Activated CD4-positive, alpha-beta T cell treated with anti-CD3 and anti-CD28 coated beads, Interleukin-10, Interleukin-2, amounts not matched to agents 100 ng/mL and 50 ng/mL, durations not matched to agents 16 hours and 8 hours (primary cell): ENCODE measurements around the gene MESP1.

Experiments
- DNase-seq: peaks from one replicate; pipeline ENCODE4 v3.0.0-alpha.2; 2020

Gene MESP1

GRCh38 chr15:89780601-89781000 is 29.6 kb upstream of the MESP1 start:
- DNase-seq = no peak

GRCh38 chr15:89778861-89779260 is 27.8 kb upstream of the MESP1 start:
- peak; percentile 13 for DNase-seq

- no peak for DNase-seq
These were observed 26.8 kb upstream of the MESP1 start for GRCh38 chr15:89777782-89778380.

- no peak for DNase-seq
These were observed 26.2 kb upstream of the MESP1 start for GRCh38 chr15:89777073-89777751.

GRCh38 chr15:89776274-89777072 is 25.4 kb upstream of the MESP1 start, which contains the start of gene MESP2:
Gene MESP2, plus strand, starts transcription at chr15:89776332. Its CDS starts 26 bp downstream, at chr15:89776358.
- DNase-seq = peak; percentile 67

- no peak for DNase-seq
These were observed 24.8 kb upstream of the MESP1 start for GRCh38 chr15:89775815-89776214.

- DNase-seq = no peak
These were observed 23.4 kb upstream of the MESP1 start for GRCh38 chr15:89774492-89774891.

- no peak for DNase-seq
These were observed 22.0 kb upstream of the MESP1 start for GRCh38 chr15:89772932-89773583.

- no peak for DNase-seq
These were observed 19.0 kb upstream of the MESP1 start for GRCh38 chr15:89770041-89770440.

GRCh38 chr15:89769366-89769765 is 18.3 kb upstream of the MESP1 start:
- no peak for DNase-seq

GRCh38 chr15:89768071-89768500 is 17.0 kb upstream of the MESP1 start:
- no peak for DNase-seq

- no peak for DNase-seq
These were observed 16.4 kb upstream of the MESP1 start for GRCh38 chr15:89767411-89767915.

- no peak for DNase-seq
These were observed 15.6 kb upstream of the MESP1 start for GRCh38 chr15:89766357-89767311.

GRCh38 chr15:89765694-89766093 is 14.6 kb upstream of the MESP1 start:
- DNase-seq = no peak

- DNase-seq = no peak
These were observed 10.9 kb upstream of the MESP1 start for GRCh38 chr15:89761929-89762328.

GRCh38 chr15:89761009-89761831 is 10.2 kb upstream of the MESP1 start:
- no peak for DNase-seq

GRCh38 chr15:89760303-89761008 is 9.4 kb upstream of the MESP1 start:
- DNase-seq = peak; percentile 77

- DNase-seq = no peak
These were observed 8.8 kb upstream of the MESP1 start for GRCh38 chr15:89759835-89760234.

- DNase-seq = no peak
These were observed 7.9 kb upstream of the MESP1 start for GRCh38 chr15:89758981-89759380.

GRCh38 chr15:89758283-89758682 is 7.2 kb upstream of the MESP1 start:
- DNase-seq = no peak
